ENCODE results near the gene COLGALT1. TPM values are rescaled to one million over a fixed set of nuclear protein-coding genes. Genes with fewer than 3 reads are reported as not detected.

COLGALT1 gene
- total and polyA plus RNA-seq, 5 donors from 2014 or later = 17.1 to 40.6 (median 18.3) TPM

DNA sequence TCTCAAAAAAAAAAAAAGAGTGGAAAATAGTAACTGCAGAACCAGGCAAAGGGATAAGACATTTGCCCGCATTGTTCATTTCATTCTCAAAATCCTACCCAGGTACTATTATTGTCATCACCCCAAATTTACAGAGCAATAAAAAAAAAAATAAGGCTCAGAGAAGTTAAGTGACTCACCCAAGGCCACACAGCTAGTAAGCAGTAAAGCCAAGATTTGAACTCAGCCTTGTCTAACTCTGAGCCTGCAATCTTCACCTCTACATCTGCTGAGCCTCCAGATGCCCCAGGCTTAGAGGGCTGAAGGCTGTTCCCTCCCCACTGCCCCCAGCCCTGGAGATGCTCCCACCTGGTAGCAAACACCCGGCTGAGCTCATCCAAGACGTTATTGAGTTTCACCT lies 71.7 kb downstream of the COLGALT1 start:
- Mint-ChIP-seq H3K27ac (no peak overlapping the region), H3K36me3 (no peaks in the 10 kb centered on the region), H3K9me3 (peaks cover 0 to 4% (median 0%) of the 10 kb centered on the region in 7 donors), H3K4me3 (no peak overlapping the region), H3K27me3 (peaks cover 8% of the 10 kb centered on the region), H3K4me1 (peaks cover 0 to 8% (median 4%) of the 10 kb centered on the region in 4 donors)
- Histone ChIP-seq H3K27me3 (ENCODE audit: control insufficient read depth, insufficient read depth, low read length) (peaks cover 2% of the 10 kb centered on the region), H3K4me3 (ENCODE audit: low read depth, low read length) (no peak overlapping the region), H3K27ac (ENCODE audit: insufficient read depth, low read length, poor library complexity, severe bottlenecking) (no peak overlapping the region), H3K9me3 (ENCODE audit: control insufficient read depth in 2 of 2, low read length in 2 of 2) (no peaks in the 10 kb centered on the region), H3K36me3 (ENCODE audit: control insufficient read depth, insufficient read depth, low read length) (no peaks in the 10 kb centered on the region), H3K4me1 (ENCODE audit: control insufficient read depth, insufficient read depth, low read length, poor library complexity, severe bottlenecking) (no peaks in the 10 kb centered on the region)
- DNase-seq = no peak
- no peak for ATAC-seq (ENCODE audit: low read depth in 2 of 2)

DNA sequence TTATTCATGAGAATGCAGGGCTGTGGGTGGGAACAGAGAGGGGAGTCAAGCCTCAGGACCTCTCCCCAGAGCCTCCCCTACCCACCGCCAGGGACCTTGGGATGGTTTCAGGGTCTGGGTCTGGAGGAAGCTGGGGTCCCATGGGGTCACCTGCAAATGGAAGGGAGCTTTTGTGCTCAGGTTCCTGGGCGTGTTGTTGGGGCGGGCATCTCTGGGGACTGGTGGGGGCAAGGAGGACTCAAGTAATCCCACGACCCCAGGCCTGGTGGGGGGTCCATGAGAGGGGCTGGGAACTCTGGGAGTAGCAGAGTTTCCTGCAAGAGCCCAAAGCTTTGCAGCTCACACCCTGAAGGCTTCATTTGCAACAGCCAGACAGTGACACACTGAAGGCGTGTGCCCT lies 72.5 kb downstream of the COLGALT1 start:
- Mint-ChIP-seq H3K27ac (no peak overlapping the region), H3K36me3 (no peaks in the 10 kb centered on the region), H3K4me3 (no peak overlapping the region), H3K9me3 (peaks cover 0 to 4% (median 0%) of the 10 kb centered on the region in 7 donors), H3K27me3 (peaks cover under 1% of the 10 kb centered on the region), H3K4me1 (peaks cover 0 to 7% (median under 1%) of the 10 kb centered on the region in 4 donors)
- H3K9me3 ChIP-seq (ENCODE audit: control insufficient read depth in 2 of 2, low read length in 2 of 2) = no peaks in the 10 kb centered on the region
- H3K27me3 ChIP-seq (ENCODE audit: control insufficient read depth, insufficient read depth, low read length) = peaks cover 2% of the 10 kb centered on the region
- H3K4me3 ChIP-seq (ENCODE audit: low read depth, low read length) = no peak overlapping the region
- no peak for DNase-seq
- no peaks in the 10 kb centered on the region for H3K4me1 ChIP-seq (ENCODE audit: control insufficient read depth, insufficient read depth, low read length, poor library complexity, severe bottlenecking)
- no peaks in the 10 kb centered on the region for H3K36me3 ChIP-seq (ENCODE audit: control insufficient read depth, insufficient read depth, low read length)
- no peak overlapping the region for H3K27ac ChIP-seq (ENCODE audit: insufficient read depth, low read length, poor library complexity, severe bottlenecking)
- no peak for ATAC-seq (ENCODE audit: low read depth in 2 of 2)

DNA sequence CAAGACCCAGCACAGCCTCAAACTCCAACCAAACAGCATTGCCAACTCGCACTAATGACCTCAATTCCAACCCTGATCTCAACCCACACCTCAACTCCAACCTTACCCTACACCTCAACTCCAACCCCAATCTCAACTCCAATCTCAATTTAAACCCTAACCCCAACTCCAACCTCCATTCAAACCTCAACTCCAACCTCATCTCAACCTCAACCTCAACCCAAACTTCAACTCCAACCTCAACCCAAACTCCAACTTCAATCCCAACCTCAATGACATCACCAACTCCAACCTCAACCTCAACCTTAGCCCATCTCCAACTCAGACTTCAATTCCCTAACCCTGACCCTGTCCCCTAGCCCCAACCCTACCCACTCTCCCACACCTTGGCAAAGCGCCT lies 74.3 kb downstream of the COLGALT1 start:
- Mint-ChIP-seq H3K4me1 (peaks cover 0 to 7% (median 0%) of the 10 kb centered on the region in 4 donors), H3K27me3 (peaks cover 4% of the 10 kb centered on the region), H3K9me3 (peaks cover 0 to 2% (median 0%) of the 10 kb centered on the region in 7 donors), H3K27ac (no peak overlapping the region), H3K4me3 (no peak overlapping the region), H3K36me3 (no peaks in the 10 kb centered on the region)
- peaks cover 2% of the 10 kb centered on the region for H3K27me3 ChIP-seq (ENCODE audit: control insufficient read depth, insufficient read depth, low read length)
- no peaks in the 10 kb centered on the region for H3K36me3 ChIP-seq (ENCODE audit: control insufficient read depth, insufficient read depth, low read length)
- H3K4me3 ChIP-seq (ENCODE audit: low read depth, low read length) = no peak overlapping the region
- no peak for DNase-seq
- H3K27ac ChIP-seq (ENCODE audit: insufficient read depth, low read length, poor library complexity, severe bottlenecking) = no peak overlapping the region
- no peaks in the 10 kb centered on the region for H3K9me3 ChIP-seq (ENCODE audit: control insufficient read depth in 2 of 2, low read length in 2 of 2)
- no peaks in the 10 kb centered on the region for H3K4me1 ChIP-seq (ENCODE audit: control insufficient read depth, insufficient read depth, low read length, poor library complexity, severe bottlenecking)
- no peak for ATAC-seq (ENCODE audit: low read depth in 2 of 2)

DNA sequence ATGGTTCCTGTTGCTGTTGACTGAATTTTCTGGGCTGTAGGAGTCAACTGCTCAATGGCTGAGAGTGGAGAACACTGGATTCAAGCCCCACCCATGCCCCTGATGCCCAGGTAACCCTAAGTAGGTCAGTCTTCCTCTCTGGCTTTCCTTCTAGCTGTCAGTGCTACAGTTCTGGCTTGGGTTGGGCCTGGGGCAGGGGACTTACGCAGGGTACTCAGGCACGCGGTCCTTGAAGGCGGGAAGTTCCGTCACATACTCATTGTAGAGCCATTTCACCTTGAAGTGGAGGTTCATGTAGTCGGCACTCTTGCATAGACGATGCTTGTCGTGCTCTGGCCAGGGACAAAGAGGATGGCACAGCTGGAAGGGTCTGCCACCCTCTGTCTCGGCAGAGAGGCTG lies 77.1 kb downstream of the COLGALT1 start:
- DNase-seq (no peak), ATAC-seq (ENCODE audit: low read depth in 2 of 2) (no peak)
- Histone ChIP-seq H3K9me3 (ENCODE audit: control insufficient read depth in 2 of 2, low read length in 2 of 2) (no peaks in the 10 kb centered on the region), H3K4me3 (ENCODE audit: low read depth, low read length) (no peak overlapping the region), H3K27me3 (ENCODE audit: control insufficient read depth, insufficient read depth, low read length) (no peaks in the 10 kb centered on the region), H3K36me3 (ENCODE audit: control insufficient read depth, insufficient read depth, low read length) (no peaks in the 10 kb centered on the region), H3K27ac (ENCODE audit: insufficient read depth, low read length, poor library complexity, severe bottlenecking) (no peak overlapping the region), H3K4me1 (ENCODE audit: control insufficient read depth, insufficient read depth, low read length, poor library complexity, severe bottlenecking) (no peaks in the 10 kb centered on the region)
- Mint-ChIP-seq H3K9me3 (peaks cover 0 to 1% (median 0%) of the 10 kb centered on the region in 7 donors), H3K4me1 (no peaks in the 10 kb centered on the region), H3K4me3 (no peak overlapping the region), H3K36me3 (no peaks in the 10 kb centered on the region), H3K27ac (no peak overlapping the region), H3K27me3 (peaks cover 4% of the 10 kb centered on the region)

Other genes with a start within 250 kb of the COLGALT1 start
- gene MRPL34, start 249.8 kb upstream of the COLGALT1 start, total RNA-seq = 37.1 TPM
- gene MRPL34, start 249.8 kb upstream of the COLGALT1 start, polyA plus RNA-seq = 100 to 1,000 TPM; 223 to 248 (median 236) TPM
- 43.8 TPM for gene DDA1, start 246.1 kb upstream of the COLGALT1 start, total RNA-seq
- gene DDA1, start 246.1 kb upstream of the COLGALT1 start, polyA plus RNA-seq = 10 to 100 TPM; 26.7 to 38.6 (median 32.0) TPM
- 17.8 TPM for gene ANO8, start 220.8 kb upstream of the COLGALT1 start, total RNA-seq
- under 1 TPM in 3 of 4 donors, not detected in 1; 0.06 to 0.11 (median 0.08) TPM for gene ANO8, start 220.8 kb upstream of the COLGALT1 start, polyA plus RNA-seq
- gene GTPBP3, start 218.1 kb upstream of the COLGALT1 start, total RNA-seq = 26.1 TPM
- gene GTPBP3, start 218.1 kb upstream of the COLGALT1 start, polyA plus RNA-seq = 1 to 10 TPM; 5.2 to 9.4 (median 8.7) TPM
- not detected for gene PLVAP, start 178.3 kb upstream of the COLGALT1 start, total RNA-seq
- not detected for gene PLVAP, start 178.3 kb upstream of the COLGALT1 start, polyA plus RNA-seq
- gene CCDC194, start 161.5 kb upstream of the COLGALT1 start, total RNA-seq = 1.3 TPM
- not detected for gene CCDC194, start 161.5 kb upstream of the COLGALT1 start, polyA plus RNA-seq
- 45.6 TPM for gene BST2, start 150.0 kb upstream of the COLGALT1 start, total RNA-seq
- 100 to 1,000 TPM; 155 to 175 (median 158) TPM for gene BST2, start 150.0 kb upstream of the COLGALT1 start, polyA plus RNA-seq
- gene MVB12A, start 135.6 kb upstream of the COLGALT1 start, total RNA-seq = 26.7 TPM
- gene MVB12A, start 135.6 kb upstream of the COLGALT1 start, polyA plus RNA-seq = 10 to 100 TPM; 30.1 to 48.6 (median 38.4) TPM
- not detected for gene TMEM221, start 107.0 kb upstream of the COLGALT1 start, total RNA-seq
- under 1 TPM in 1 of 4 donors, not detected in 3; 0.16 TPM for gene TMEM221, start 107.0 kb upstream of the COLGALT1 start, polyA plus RNA-seq
- not detected for gene NXNL1, start 94.7 kb upstream of the COLGALT1 start, total RNA-seq
- not detected for gene NXNL1, start 94.7 kb upstream of the COLGALT1 start, polyA plus RNA-seq
- 4.6 TPM for gene SLC27A1, start 85.1 kb upstream of the COLGALT1 start, total RNA-seq
- 1 to 10 TPM; 3.9 to 5.2 (median 4.1) TPM for gene SLC27A1, start 85.1 kb upstream of the COLGALT1 start, polyA plus RNA-seq
- gene PGLS, start 44.0 kb upstream of the COLGALT1 start, total RNA-seq = 49.9 TPM
- gene PGLS, start 44.0 kb upstream of the COLGALT1 start, polyA plus RNA-seq = 10 to 100 TPM; 60.5 to 76.0 (median 63.8) TPM
- gene UNC13A, start 132.7 kb downstream of the COLGALT1 start, total RNA-seq = not detected
- not detected for gene UNC13A, start 132.7 kb downstream of the COLGALT1 start, polyA plus RNA-seq
- 47.6 TPM for gene MAP1S, start 163.8 kb downstream of the COLGALT1 start, total RNA-seq
- gene MAP1S, start 163.8 kb downstream of the COLGALT1 start, polyA plus RNA-seq = 10 to 100 TPM; 14.0 to 26.6 (median 20.1) TPM
- gene FCHO1, start 195.8 kb downstream of the COLGALT1 start, total RNA-seq = 71.9 TPM
- 10 to 100 TPM in 3 of 4 donors, 1 to 10 TPM in 1; 8.3 to 16.6 (median 13.7) TPM for gene FCHO1, start 195.8 kb downstream of the COLGALT1 start, polyA plus RNA-seq
- 0.47 TPM for gene B3GNT3, start 239.5 kb downstream of the COLGALT1 start, total RNA-seq
- gene B3GNT3, start 239.5 kb downstream of the COLGALT1 start, polyA plus RNA-seq = under 1 TPM in 1 of 4 donors, not detected in 3; 0.27 TPM